ENCODE data around the gene FGF1.

Gene FGF1

GRCh38 chr5:142696379-142696778 lies 10.5 kb upstream of the FGF1 start:
- no peak for DNase-seq (ENCODE audit: low read depth)

- no peak for DNase-seq (ENCODE audit: low read depth)
Observed at GRCh38 chr5:142694092-142694856, 8.4 kb upstream of the FGF1 start.

- DNase-seq (ENCODE audit: low read depth): no peak
Observed at GRCh38 chr5:142692321-142692894, 6.5 kb upstream of the FGF1 start.

GRCh38 chr5:142690667-142691066 lies 4.8 kb upstream of the FGF1 start:
- DNase-seq (ENCODE audit: low read depth): no peak

GRCh38 chr5:142689081-142689480 lies 3.2 kb upstream of the FGF1 start:
- no peak for DNase-seq (ENCODE audit: low read depth)

- no peak for DNase-seq (ENCODE audit: low read depth)
Observed at GRCh38 chr5:142688281-142688989, 2.5 kb upstream of the FGF1 start.

- DNase-seq (ENCODE audit: low read depth): no peak
Observed at GRCh38 chr5:142686968-142687367, 1.1 kb upstream of the FGF1 start.

- no peak for DNase-seq (ENCODE audit: low read depth)
Observed at GRCh38 chr5:142686210-142686734, 382 bp upstream of the FGF1 start.

GRCh38 chr5:142684508-142685041 lies 1.3 kb downstream of the FGF1 start:
- no peak for DNase-seq (ENCODE audit: low read depth)

- no peak for DNase-seq (ENCODE audit: low read depth)
Observed at GRCh38 chr5:142683881-142684505, 1.9 kb downstream of the FGF1 start.

GRCh38 chr5:142683116-142683515 lies 2.8 kb downstream of the FGF1 start:
- no peak for DNase-seq (ENCODE audit: low read depth)

- DNase-seq (ENCODE audit: low read depth): no peak
Observed at GRCh38 chr5:142680605-142681259, 5.2 kb downstream of the FGF1 start.

GRCh38 chr5:142679744-142680143 lies 6.1 kb downstream of the FGF1 start:
- no peak for DNase-seq (ENCODE audit: low read depth)

- DNase-seq (ENCODE audit: low read depth): no peak
Observed at GRCh38 chr5:142678529-142678928, 7.4 kb downstream of the FGF1 start.

- no peak for DNase-seq (ENCODE audit: low read depth)
Observed at GRCh38 chr5:142677198-142677597, 8.7 kb downstream of the FGF1 start.

- DNase-seq (ENCODE audit: low read depth): no peak
Observed at GRCh38 chr5:142676318-142676717, 9.6 kb downstream of the FGF1 start.

GRCh38 chr5:142674531-142675469 lies 11.1 kb downstream of the FGF1 start:
- no peak for DNase-seq (ENCODE audit: low read depth)

GRCh38 chr5:142671801-142672200 lies 14.1 kb downstream of the FGF1 start:
- no peak for DNase-seq (ENCODE audit: low read depth)

GRCh38 chr5:142671266-142671665 lies 14.6 kb downstream of the FGF1 start:
- DNase-seq (ENCODE audit: low read depth): no peak

- no peak for DNase-seq (ENCODE audit: low read depth)
Observed at GRCh38 chr5:142670804-142671203, 15.1 kb downstream of the FGF1 start.

GRCh38 chr5:142669477-142669876 lies 16.4 kb downstream of the FGF1 start:
- DNase-seq (ENCODE audit: low read depth): no peak

Data from activated T-cell treated with anti-CD3 and anti-CD28 coated beads for 48 hours (primary cell).